Spleen (tissue), 7 donors: ENCODE measurements around the gene GAPVD1.

ENCODE experiments used
- CTCF ChIP-seq, 11 experiments: fragments of 200-600 bp in 7 of 11; fragments of 450-650 bp in 4 of 11; sonication (generic) in 4 of 11; IDR thresholded peaks in 8 of 11; conservative IDR thresholded peaks in 3 of 11; 1 replicate in 7 of 11; 2 replicates in 4 of 11; pipeline versions ENCODE4 v1.4.0 to v1.8.0; 2016 to 2021; ENCODE audit warnings: antibody characterized with exemption in 11 of 11, inconsistent platforms in 4 of 11, mild to moderate bottlenecking in 1 of 11
- POLR2AphosphoS5 ChIP-seq, 3 donors: sonication (generic); formaldehyde crosslinking; IDR thresholded peaks; one replicate each; pipeline ENCODE4 v1.5.1; 2017; ENCODE audit warnings: antibody characterized with exemption in 3 of 3
- donor health status: DM: no; HTN: no; CAD: no; lungs with moderate emphysema.
- donor health status: DM: no; HTN: no; CAD: no.
- donor health status: DM: no; HTN: no; CAD: no.

- TF ChIP-seq CTCF (IDR thresholded peaks at IDR 0.05 in 8 of 11, conservative IDR thresholded peaks at IDR 0.05 in 3 of 11) (no peak), POLR2AphosphoS5 (IDR thresholded peaks at IDR 0.05) (no peak)
Measured at GRCh38 chr9:125410522-125410894, 148.9 kb downstream of the GAPVD1 start.
